PC-3 (cell line): ENCODE data around the gene BORCS5. TPM values are rescaled to one million over a fixed set of nuclear protein-coding genes. Genes with fewer than 3 reads are reported as not detected.

Source experiments
- ATAC-seq: fragments of 200-7000 bp; cut with Tn5 transposase; 2 replicates; pipeline ENCODE4 v1.9.1; 2020; ENCODE audit warnings: mild to moderate bottlenecking, moderate library complexity
- BruUV-seq: library from RNA; stranded (reverse); fragments of 400-500 nt; replicated peaks from 2 replicates; lab custom pipeline; 2021; lab: Mats Ljungman, UMichigan
- CTCF ChIA-PET: fragments of 300-600 bp; sonication (Branson Sonifier 250); formaldehyde crosslinking; loops from one replicate; lab custom pipeline; 2022; ENCODE audit warnings: antibody characterized with exemption; lab: Charles Lee
- POLR2A ChIA-PET: fragments of 300-600 bp; sonication (Branson Sonifier 250); formaldehyde crosslinking; loops from one replicate; lab custom pipeline; 2022; ENCODE audit warnings: antibody characterized with exemption; ENCODE audit not compliant: unreplicated experiment; lab: Charles Lee
- DNase-seq: peaks from one replicate; pipeline ENCODE4 v3.0.0-alpha.2; 2015
- H2AFZ ChIP-seq: fragments of 300-600 bp; sonication (generic); 2 replicates; pipeline ENCODE4 v1.6.0; 2016; ENCODE audit warnings: antibody characterized with exemption, low read length
- H3F3A ChIP-seq: fragments of 300-600 bp; sonication (generic); one replicate; pipeline ENCODE4 v1.6.0; 2017; ENCODE audit warnings: antibody characterized with exemption, low read length, control low read depth, mild to moderate bottlenecking; ENCODE audit not compliant: unreplicated experiment
- H3K27ac ChIP-seq: fragments of 300-600 bp; sonication (generic); 2 replicates; pipeline ENCODE4 v1.5.1; 2016; ENCODE audit warnings: mild to moderate bottlenecking, low read length
- H3K27me3 ChIP-seq: fragments of 300-600 bp; sonication (generic); 2 replicates; pipeline ENCODE4 v1.6.1; 2016; ENCODE audit warnings: low read length, mixed read lengths
- H3K36me3 ChIP-seq: fragments of 300-600 bp; sonication (generic); 2 replicates; pipeline ENCODE4 v1.6.1; 2016; ENCODE audit warnings: low read depth, mixed run types, low read length, mixed read lengths
- H3K4me1 ChIP-seq: fragments of 300-600 bp; sonication (generic); 2 replicates; pipeline ENCODE4 v1.5.1; 2016; ENCODE audit warnings: low read length; ENCODE audit not compliant: insufficient read depth
- H3K4me2 ChIP-seq: fragments of 300-600 bp; sonication (generic); 2 replicates; pipeline ENCODE4 v1.6.0; 2016; ENCODE audit warnings: low read length
- H3K4me3 ChIP-seq: fragments of 300-600 bp; sonication (generic); 2 replicates; pipeline ENCODE4 v1.5.1; 2016; ENCODE audit warnings: mild to moderate bottlenecking, low read length, mixed read lengths
- H3K79me2 ChIP-seq: fragments of 300-600 bp; sonication (generic); 2 replicates; pipeline ENCODE4 v1.6.1; 2017; ENCODE audit warnings: low read length, mixed read lengths
- H3K9ac ChIP-seq: fragments of 300-600 bp; sonication (generic); 2 replicates; pipeline ENCODE4 v1.6.0; 2016; ENCODE audit warnings: mild to moderate bottlenecking, low read length
- H3K9me2 ChIP-seq: fragments of 300-600 bp; sonication (generic); replicated peaks from 2 replicates; pipeline ENCODE4 v1.6.1; 2016; ENCODE audit warnings: mixed run types, low read length, mixed read lengths
- H3K9me3 ChIP-seq: fragments of 300-600 bp; sonication (generic); 2 replicates; pipeline ENCODE4 v1.6.1; 2016; ENCODE audit warnings: low read length, mixed read lengths
- H4K20me1 ChIP-seq: fragments of 300-600 bp; sonication (generic); 2 replicates; pipeline ENCODE4 v1.6.1; 2016; ENCODE audit warnings: low read length, mixed read lengths
- EZH2 ChIP-seq: fragments of 300-600 bp; sonication (generic); IDR thresholded peaks from one replicate; pipeline ENCODE4 v1.6.1; 2017; ENCODE audit warnings: antibody characterized with exemption, mild to moderate bottlenecking, low read length; ENCODE audit not compliant: unreplicated experiment
- EZH2phosphoT487 ChIP-seq: fragments of 300-600 bp; sonication (generic); IDR thresholded peaks from 2 replicates; pipeline ENCODE4 v1.6.1; 2018; ENCODE audit warnings: mild to moderate bottlenecking, antibody characterized with exemption, low read length, borderline replicate concordance
- intact Hi-C: fragments of 100-400 bp; cut with micrococcal nuclease; formaldehyde crosslinking; loops from 2 replicates; pipeline ENCODE4 v1.9.0; 2023
- total RNA-seq: library from RNA; depleted of rRNA; stranded (reverse); fragments of >200 nt; gene quantifications from 2 replicates; pipeline ENCODE4 v1.2.3, GENCODE V29; 2014
- TF ChIP-seq, protein P1 (sequence below): fragments of 300-600 bp; sonication (generic); conservative IDR thresholded peaks from 2 replicates; pipeline ENCODE4 v1.5.1; 2017; ENCODE audit warnings: antibody characterized with exemption, low read depth, mild to moderate bottlenecking, low read length

The BORCS5 gene
- total RNA-seq, 1 experiment from 2014 or later = 2.3 TPM

DNA sequence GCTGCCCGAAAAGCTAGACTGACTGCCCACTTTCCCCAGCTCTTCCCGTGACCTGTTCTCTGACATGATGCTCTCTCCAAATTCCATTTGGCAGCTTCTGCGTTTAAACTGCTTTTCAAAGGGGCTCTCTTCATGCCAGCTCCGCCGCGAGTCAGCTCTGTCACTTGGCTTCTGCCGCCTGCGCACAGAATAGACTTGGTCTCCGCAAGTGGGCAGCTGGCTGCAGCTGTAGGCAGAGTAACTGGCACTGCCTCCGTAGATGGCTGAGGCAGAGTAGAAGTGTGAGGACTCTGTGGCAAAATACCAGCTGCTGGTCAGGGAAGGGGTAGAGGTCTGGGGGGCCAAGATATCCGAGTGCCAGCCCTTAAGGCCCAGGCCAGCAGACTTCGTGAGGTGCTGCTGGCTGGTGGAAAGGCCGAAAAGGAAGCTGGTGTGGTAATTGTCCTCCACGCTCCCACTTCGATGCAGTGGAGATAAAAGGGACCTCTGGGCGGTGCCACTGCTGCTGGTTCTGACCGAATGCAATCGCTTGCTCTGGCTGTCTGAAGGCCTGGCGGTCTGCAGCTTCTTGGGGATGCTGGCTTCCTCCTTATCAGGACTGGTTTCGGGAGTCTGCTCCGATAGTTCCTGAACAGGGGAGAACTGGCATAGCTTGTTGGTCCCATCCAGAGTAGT is 120.1 kb downstream of the BORCS5 start:
- BruUV-seq = no TSS peak
- ChIA-PET POLR2A (interaction anchor here (0.5 kb wide), 1 partner anchor 119 kb away, joined by 5 read pairs; no protein-coding TSS in a partner anchor), CTCF (no interaction called here)
- DNase-seq (no peak), ATAC-seq (no peak)
- Histone ChIP-seq H4K20me1 (no peaks in the 10 kb centered on the region), H3K79me2 (no peaks in the 10 kb centered on the region), H3K9me2 (no peaks in the 10 kb centered on the region), H3K36me3 (no peaks in the 10 kb centered on the region; the same call in 1 of the 2 replicates), H3K4me2 (no peak overlapping the region), H3K4me3 (no peak overlapping the region), H3K27ac (no peak overlapping the region), H3K27me3 (no peaks in the 10 kb centered on the region), H3K9me3 (no peaks in the 10 kb centered on the region), H2AFZ (no peak overlapping the region), H3K4me1 (no peaks in the 10 kb centered on the region), H3F3A (no peaks in the 10 kb centered on the region), H3K9ac (no peak overlapping the region)
- intact Hi-C loops = no loop called here
- TF ChIP-seq EZH2 = no peak
- TF ChIP-seq EZH2phosphoT487 = no peak
- TF ChIP-seq, protein P1, sequence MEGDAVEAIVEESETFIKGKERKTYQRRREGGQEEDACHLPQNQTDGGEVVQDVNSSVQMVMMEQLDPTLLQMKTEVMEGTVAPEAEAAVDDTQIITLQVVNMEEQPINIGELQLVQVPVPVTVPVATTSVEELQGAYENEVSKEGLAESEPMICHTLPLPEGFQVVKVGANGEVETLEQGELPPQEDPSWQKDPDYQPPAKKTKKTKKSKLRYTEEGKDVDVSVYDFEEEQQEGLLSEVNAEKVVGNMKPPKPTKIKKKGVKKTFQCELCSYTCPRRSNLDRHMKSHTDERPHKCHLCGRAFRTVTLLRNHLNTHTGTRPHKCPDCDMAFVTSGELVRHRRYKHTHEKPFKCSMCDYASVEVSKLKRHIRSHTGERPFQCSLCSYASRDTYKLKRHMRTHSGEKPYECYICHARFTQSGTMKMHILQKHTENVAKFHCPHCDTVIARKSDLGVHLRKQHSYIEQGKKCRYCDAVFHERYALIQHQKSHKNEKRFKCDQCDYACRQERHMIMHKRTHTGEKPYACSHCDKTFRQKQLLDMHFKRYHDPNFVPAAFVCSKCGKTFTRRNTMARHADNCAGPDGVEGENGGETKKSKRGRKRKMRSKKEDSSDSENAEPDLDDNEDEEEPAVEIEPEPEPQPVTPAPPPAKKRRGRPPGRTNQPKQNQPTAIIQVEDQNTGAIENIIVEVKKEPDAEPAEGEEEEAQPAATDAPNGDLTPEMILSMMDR = no peak

DNA sequence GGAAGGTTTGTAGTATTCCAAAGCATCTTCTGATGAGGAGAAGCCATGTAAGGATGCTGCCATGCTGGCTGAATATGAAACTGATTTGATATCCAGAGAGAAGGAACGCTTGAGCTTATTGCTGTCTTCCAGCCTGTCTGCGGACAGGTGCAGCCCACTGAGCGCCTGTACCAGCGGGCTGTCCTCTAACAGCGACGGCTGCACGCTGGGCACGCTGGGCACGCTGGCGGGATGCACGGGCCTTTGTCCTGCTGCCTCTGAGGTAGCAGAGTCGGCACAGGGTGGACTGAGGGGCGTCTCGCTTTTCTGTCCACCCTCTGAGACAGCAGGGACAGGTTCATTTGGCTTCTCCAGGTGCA is 120.6 kb downstream of the BORCS5 start:
- no peak overlapping the region for H3K4me2 ChIP-seq
- no peaks in the 10 kb centered on the region for H3K9me3 ChIP-seq
- DNase-seq = no peak
- CTCF ChIA-PET = no interaction called here
- no peaks in the 10 kb centered on the region for H3F3A ChIP-seq
- H3K79me2 ChIP-seq = no peaks in the 10 kb centered on the region
- H3K9me2 ChIP-seq = no peaks in the 10 kb centered on the region
- no TSS peak for BruUV-seq
- no peak overlapping the region for H3K27ac ChIP-seq
- intact Hi-C loops = no loop called here
- no peak overlapping the region for H3K4me3 ChIP-seq
- no peak overlapping the region for H2AFZ ChIP-seq
- H3K36me3 ChIP-seq = no peaks in the 10 kb centered on the region; the same call in 1 of the 2 replicates
- H3K4me1 ChIP-seq = no peaks in the 10 kb centered on the region
- POLR2A ChIA-PET = no interaction called here
- no peak for ATAC-seq
- no peak overlapping the region for H3K9ac ChIP-seq
- H3K27me3 ChIP-seq = no peaks in the 10 kb centered on the region
- H4K20me1 ChIP-seq = no peaks in the 10 kb centered on the region
- TF ChIP-seq EZH2 = no peak
- TF ChIP-seq EZH2phosphoT487 = no peak
- TF ChIP-seq, protein P1 = no peak

DNA sequence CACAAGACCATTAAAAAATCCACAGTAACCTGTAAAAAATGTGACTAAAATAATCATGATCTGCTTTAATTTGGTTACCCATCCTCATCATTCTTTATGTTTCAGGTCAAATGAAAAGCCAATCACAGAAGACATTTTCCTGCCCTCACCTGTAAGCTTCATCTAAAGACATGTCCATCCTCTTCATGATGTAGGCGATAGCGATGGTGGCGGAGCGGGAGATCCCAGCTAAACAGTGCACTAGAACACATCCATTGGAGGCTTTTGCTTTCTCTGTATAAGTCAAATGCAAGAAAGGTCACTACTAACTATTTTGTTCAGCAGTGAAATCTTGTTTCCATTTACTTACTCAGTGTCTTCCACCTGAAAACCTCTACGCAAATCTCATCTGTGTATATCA is 123.2 kb downstream of the BORCS5 start:
- Histone ChIP-seq H3K4me1 (no peaks in the 10 kb centered on the region), H3K4me3 (no peak overlapping the region), H3K9me2 (no peaks in the 10 kb centered on the region), H3K4me2 (no peak overlapping the region), H3K9ac (no peak overlapping the region), H3K9me3 (no peaks in the 10 kb centered on the region), H3K79me2 (no peaks in the 10 kb centered on the region), H3K36me3 (no peaks in the 10 kb centered on the region; the same call in 1 of the 2 replicates), H2AFZ (no peak overlapping the region), H4K20me1 (no peaks in the 10 kb centered on the region), H3K27ac (no peak overlapping the region), H3K27me3 (no peaks in the 10 kb centered on the region), H3F3A (no peaks in the 10 kb centered on the region)
- no peak for DNase-seq
- no TSS peak for BruUV-seq
- intact Hi-C loops = no loop called here
- ATAC-seq = no peak
- ChIA-PET POLR2A (interaction anchor here (0.6 kb wide), 1 partner anchor 132 kb away, joined by 9 read pairs; no protein-coding TSS in a partner anchor), CTCF (no interaction called here)
- TF ChIP-seq EZH2 (no peak), EZH2phosphoT487 (no peak)
- TF ChIP-seq, protein P1 = no peak
